GM12878 (cell line): ENCODE measurements around the gene SLC29A1. TPM values are rescaled to one million over a fixed set of nuclear protein-coding genes. Genes with fewer than 3 reads are reported as not detected.

ENCODE experiments used
- CBX3 ChIP-seq: fragments of 200-600 bp; sonication (generic); IDR thresholded peaks from 2 replicates; pipeline ENCODE4 v1.6.1; 2016; ENCODE audit warnings: low read depth, borderline replicate concordance
- CHD2 ChIP-seq: IDR thresholded peaks from 2 replicates; pipeline ENCODE4 v1.6.1; 2011; ENCODE audit warnings: low read depth, low read length, improper control_type of control experiment, borderline replicate concordance
- EGR1 ChIP-seq, 2 experiments: IDR thresholded peaks; 1 replicate in 1 of 2; 2 replicates in 1 of 2; pipeline ENCODE4 v1.6.1; 2011 to 2012; ENCODE audit warnings: low read depth in 2 of 2, low read length in 2 of 2, borderline replicate concordance in 1 of 2, mild to moderate bottlenecking in 1 of 2, moderate library complexity in 1 of 2
- IKZF2 ChIP-seq, 2 experiments: fragments of 450-650 bp; IDR thresholded peaks; 2 replicates each; pipeline ENCODE4 v1.6.1; 2017; ENCODE audit warnings: mild to moderate bottlenecking in 2 of 2, moderate library complexity in 2 of 2
- JUND ChIP-seq: IDR thresholded peaks from 2 replicates; pipeline ENCODE4 v1.6.1; 2012; ENCODE audit warnings: low read depth, mild to moderate bottlenecking, low read length, improper control_type of control experiment, moderate library complexity
- KAT2A ChIP-seq: conservative IDR thresholded peaks from 2 replicates; pipeline ENCODE4 v1.6.1; 2011; ENCODE audit warnings: low read depth, low read length; ENCODE audit not compliant: control insufficient read depth
- NR2C1 ChIP-seq: fragments of 450-650 bp; IDR thresholded peaks from 2 replicates; pipeline ENCODE4 v1.6.1; 2017; ENCODE audit warnings: antibody characterized with exemption, mild to moderate bottlenecking, moderate library complexity
- NRF1 ChIP-seq: conservative IDR thresholded peaks from 2 replicates; pipeline ENCODE4 v1.6.1; 2011; ENCODE audit warnings: mild to moderate bottlenecking, low read depth, low read length, improper control_type of control experiment
- RAD21 ChIP-seq: IDR thresholded peaks from 2 replicates; pipeline ENCODE4 v1.6.1; 2011; ENCODE audit warnings: mild to moderate bottlenecking, low read depth, low read length, moderate library complexity; ENCODE audit not compliant: insufficient read depth
- TARDBP ChIP-seq: IDR thresholded peaks from 2 replicates; pipeline ENCODE4 v1.6.1; 2016; ENCODE audit warnings: borderline replicate concordance
- TCF12 ChIP-seq: IDR thresholded peaks from 2 replicates; pipeline ENCODE4 v1.6.1; 2011; ENCODE audit warnings: low read depth, mild to moderate bottlenecking, low read length
- TCF3 ChIP-seq: IDR thresholded peaks from 2 replicates; pipeline ENCODE4 v1.6.1; 2012; ENCODE audit warnings: low read depth, mild to moderate bottlenecking, low read length, borderline replicate concordance; ENCODE audit not compliant: insufficient read depth
- ZNF207 ChIP-seq: fragments of 450-650 bp; IDR thresholded peaks from 2 replicates; pipeline ENCODE4 v1.6.1; 2014; ENCODE audit warnings: antibody characterized with exemption, mild to moderate bottlenecking, borderline replicate concordance
- polyA plus RNA-seq, 11 experiments: library from polyadenylated mRNA; depleted of rRNA in 4 of 11; unstranded in 6 of 11; stranded (reverse) in 5 of 11; fragments of >200 nt; fragmentation: Nextera tagmentation in 4 of 11; fragmentation: Illumina TruSeq in 1 of 11; extraction: Ambion mirVana in 4 of 11; extraction: Trizol in 1 of 11; gene quantifications; 1 replicate in 1 of 11; 2 replicates in 10 of 11; pipeline versions ENCODE4 v1.2.1 to v1.2.3, GENCODE V29; 2011 to 2016; ENCODE audit warnings: inconsistent platforms in 2 of 11, missing spikeins in 2 of 11, low read depth in 1 of 11
- total RNA-seq, 4 experiments: library from RNA; depleted of rRNA in 3 of 4; stranded (reverse); fragments of >200 nt in 3 of 4; fragmentation: Illumina TruSeq in 1 of 4; extraction: Trizol in 1 of 4; gene quantifications; 2 replicates each; pipeline versions ENCODE4 v1.2.1 to v1.2.3, GENCODE V29; 2013 to 2021
- TF ChIP-seq, protein P1 (sequence below), 3 experiments: IDR thresholded peaks in 2 of 3; conservative IDR thresholded peaks in 1 of 3; 2 replicates each; pipeline ENCODE4 v1.5.1; 2011; ENCODE audit warnings: low read depth in 3 of 3, low read length in 3 of 3, mild to moderate bottlenecking in 3 of 3, control low read depth in 2 of 3, moderate library complexity in 2 of 3, inconsistent platforms in 1 of 3, mixed read lengths in 1 of 3; ENCODE audit not compliant: control insufficient read depth in 2 of 3, insufficient read depth in 1 of 3; ENCODE audit errors: extremely low read depth in 1 of 3
- TF ChIP-seq, protein P2 (sequence below): fragments of 450-650 bp; IDR thresholded peaks from 2 replicates; pipeline ENCODE4 v1.6.1; 2017; ENCODE audit warnings: mild to moderate bottlenecking, moderate library complexity
- TF ChIP-seq, protein P3 (sequence below): fragments of 450-650 bp; IDR thresholded peaks from 2 replicates; pipeline ENCODE4 v1.6.1; 2017; ENCODE audit warnings: low read depth, mild to moderate bottlenecking, moderate library complexity
- TF ChIP-seq, protein P4 (sequence below): IDR thresholded peaks from 2 replicates; pipeline ENCODE4 v1.6.1; 2012; ENCODE audit warnings: low read depth, low read length, improper control_type of control experiment
- TF ChIP-seq, protein P5 (sequence below): IDR thresholded peaks from 2 replicates; pipeline ENCODE4 v1.6.1; 2011; ENCODE audit warnings: borderline replicate concordance, low read depth, mild to moderate bottlenecking, moderate library complexity, low read length; ENCODE audit not compliant: insufficient read depth, poor library complexity, severe bottlenecking

SLC29A1 gene
- total and polyA plus RNA-seq, 10 of the 15 experiments (the other 5 are each of a cell fraction or from before 2014, with no cell fraction given) = 10.0 to 132 (median 93.4) TPM

DNA sequence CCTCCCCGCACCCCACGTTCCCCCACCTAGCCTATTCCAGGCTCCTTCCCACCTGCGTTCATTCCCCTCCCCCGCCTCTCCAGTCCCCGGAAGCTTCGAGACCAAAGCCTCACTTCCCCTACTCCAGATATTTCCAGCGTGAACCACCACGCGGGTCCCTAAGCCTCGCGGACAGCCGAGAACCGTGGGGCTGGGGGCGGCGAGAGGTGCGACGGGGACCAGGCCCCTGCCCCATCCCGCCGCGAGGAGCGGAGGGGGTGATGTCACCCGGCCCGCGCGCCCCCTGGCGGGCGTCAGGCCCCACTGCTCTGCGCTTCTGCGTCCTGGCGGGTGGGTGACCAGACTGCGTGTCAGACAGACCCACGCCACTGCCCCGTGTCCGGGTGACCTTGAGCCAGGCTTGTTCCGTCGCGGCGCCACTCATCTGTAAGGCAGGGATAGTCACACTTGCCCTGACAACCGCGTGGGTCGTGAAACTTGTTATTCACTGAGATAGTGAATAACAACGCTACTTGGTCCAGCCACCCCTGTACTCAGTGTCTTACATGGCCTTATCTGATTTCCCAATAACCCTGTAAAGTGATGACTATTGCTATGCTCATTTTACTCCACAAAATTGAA lies 14.5 kb downstream of the SLC29A1 start (continued):
- TF ChIP-seq, protein P1, sequence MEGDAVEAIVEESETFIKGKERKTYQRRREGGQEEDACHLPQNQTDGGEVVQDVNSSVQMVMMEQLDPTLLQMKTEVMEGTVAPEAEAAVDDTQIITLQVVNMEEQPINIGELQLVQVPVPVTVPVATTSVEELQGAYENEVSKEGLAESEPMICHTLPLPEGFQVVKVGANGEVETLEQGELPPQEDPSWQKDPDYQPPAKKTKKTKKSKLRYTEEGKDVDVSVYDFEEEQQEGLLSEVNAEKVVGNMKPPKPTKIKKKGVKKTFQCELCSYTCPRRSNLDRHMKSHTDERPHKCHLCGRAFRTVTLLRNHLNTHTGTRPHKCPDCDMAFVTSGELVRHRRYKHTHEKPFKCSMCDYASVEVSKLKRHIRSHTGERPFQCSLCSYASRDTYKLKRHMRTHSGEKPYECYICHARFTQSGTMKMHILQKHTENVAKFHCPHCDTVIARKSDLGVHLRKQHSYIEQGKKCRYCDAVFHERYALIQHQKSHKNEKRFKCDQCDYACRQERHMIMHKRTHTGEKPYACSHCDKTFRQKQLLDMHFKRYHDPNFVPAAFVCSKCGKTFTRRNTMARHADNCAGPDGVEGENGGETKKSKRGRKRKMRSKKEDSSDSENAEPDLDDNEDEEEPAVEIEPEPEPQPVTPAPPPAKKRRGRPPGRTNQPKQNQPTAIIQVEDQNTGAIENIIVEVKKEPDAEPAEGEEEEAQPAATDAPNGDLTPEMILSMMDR (IDR thresholded peaks at IDR 0.05 in 2 of 3, conservative IDR thresholded peaks at IDR 0.05 in 1 of 3; ENCODE audit: control insufficient read depth in 2 of 3, extremely low read depth in 1 of 3, insufficient read depth in 1 of 3, low read depth in 3 of 3, low read length in 3 of 3) = peak; percentile 91 to 95 (median 94)
- TF ChIP-seq, protein P2, sequence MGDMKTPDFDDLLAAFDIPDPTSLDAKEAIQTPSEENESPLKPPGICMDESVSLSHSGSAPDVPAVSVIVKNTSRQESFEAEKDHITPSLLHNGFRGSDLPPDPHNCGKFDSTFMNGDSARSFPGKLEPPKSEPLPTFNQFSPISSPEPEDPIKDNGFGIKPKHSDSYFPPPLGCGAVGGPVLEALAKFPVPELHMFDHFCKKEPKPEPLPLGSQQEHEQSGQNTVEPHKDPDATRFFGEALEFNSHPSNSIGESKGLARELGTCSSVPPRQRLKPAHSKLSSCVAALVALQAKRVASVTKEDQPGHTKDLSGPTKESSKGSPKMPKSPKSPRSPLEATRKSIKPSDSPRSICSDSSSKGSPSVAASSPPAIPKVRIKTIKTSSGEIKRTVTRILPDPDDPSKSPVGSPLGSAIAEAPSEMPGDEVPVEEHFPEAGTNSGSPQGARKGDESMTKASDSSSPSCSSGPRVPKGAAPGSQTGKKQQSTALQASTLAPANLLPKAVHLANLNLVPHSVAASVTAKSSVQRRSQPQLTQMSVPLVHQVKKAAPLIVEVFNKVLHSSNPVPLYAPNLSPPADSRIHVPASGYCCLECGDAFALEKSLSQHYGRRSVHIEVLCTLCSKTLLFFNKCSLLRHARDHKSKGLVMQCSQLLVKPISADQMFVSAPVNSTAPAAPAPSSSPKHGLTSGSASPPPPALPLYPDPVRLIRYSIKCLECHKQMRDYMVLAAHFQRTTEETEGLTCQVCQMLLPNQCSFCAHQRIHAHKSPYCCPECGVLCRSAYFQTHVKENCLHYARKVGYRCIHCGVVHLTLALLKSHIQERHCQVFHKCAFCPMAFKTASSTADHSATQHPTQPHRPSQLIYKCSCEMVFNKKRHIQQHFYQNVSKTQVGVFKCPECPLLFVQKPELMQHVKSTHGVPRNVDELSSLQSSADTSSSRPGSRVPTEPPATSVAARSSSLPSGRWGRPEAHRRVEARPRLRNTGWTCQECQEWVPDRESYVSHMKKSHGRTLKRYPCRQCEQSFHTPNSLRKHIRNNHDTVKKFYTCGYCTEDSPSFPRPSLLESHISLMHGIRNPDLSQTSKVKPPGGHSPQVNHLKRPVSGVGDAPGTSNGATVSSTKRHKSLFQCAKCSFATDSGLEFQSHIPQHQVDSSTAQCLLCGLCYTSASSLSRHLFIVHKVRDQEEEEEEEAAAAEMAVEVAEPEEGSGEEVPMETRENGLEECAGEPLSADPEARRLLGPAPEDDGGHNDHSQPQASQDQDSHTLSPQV = peak; percentile 69; the same call in 1 of the 2 replicates
- TF ChIP-seq RAD21 (peak; percentile 53), CBX3 (no peak), NRF1 (no peak), KAT2A (no peak), TCF3 (peak; percentile 70; the same call in 1 of the 2 replicates), IKZF2 (IDR thresholded peaks at IDR 0.05) (peak; percentile 38 to 59; a peak in 3 of 4 replicates), EGR1 (IDR thresholded peaks at IDR 0.05; ENCODE audit: borderline replicate concordance in 1 of 2, low read depth in 2 of 2, low read length in 2 of 2) (no peak), TCF12 (0 out of 2 replicates have a peak, but pooled peaks have one; percentile 4), TARDBP (no peak), CHD2 (no peak), NR2C1 (no peak), JUND (peak; percentile 67; the same call in 1 of the 2 replicates), ZNF207 (peak; percentile 78)
- TF ChIP-seq, protein P3, sequence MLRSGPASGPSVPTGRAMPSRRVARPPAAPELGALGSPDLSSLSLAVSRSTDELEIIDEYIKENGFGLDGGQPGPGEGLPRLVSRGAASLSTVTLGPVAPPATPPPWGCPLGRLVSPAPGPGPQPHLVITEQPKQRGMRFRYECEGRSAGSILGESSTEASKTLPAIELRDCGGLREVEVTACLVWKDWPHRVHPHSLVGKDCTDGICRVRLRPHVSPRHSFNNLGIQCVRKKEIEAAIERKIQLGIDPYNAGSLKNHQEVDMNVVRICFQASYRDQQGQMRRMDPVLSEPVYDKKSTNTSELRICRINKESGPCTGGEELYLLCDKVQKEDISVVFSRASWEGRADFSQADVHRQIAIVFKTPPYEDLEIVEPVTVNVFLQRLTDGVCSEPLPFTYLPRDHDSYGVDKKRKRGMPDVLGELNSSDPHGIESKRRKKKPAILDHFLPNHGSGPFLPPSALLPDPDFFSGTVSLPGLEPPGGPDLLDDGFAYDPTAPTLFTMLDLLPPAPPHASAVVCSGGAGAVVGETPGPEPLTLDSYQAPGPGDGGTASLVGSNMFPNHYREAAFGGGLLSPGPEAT = 0 out of 2 replicates have a peak, but pooled peaks have one; percentile 35
- TF ChIP-seq, protein P4, sequence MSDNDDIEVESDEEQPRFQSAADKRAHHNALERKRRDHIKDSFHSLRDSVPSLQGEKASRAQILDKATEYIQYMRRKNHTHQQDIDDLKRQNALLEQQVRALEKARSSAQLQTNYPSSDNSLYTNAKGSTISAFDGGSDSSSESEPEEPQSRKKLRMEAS = no peak
- TF ChIP-seq, protein P5, sequence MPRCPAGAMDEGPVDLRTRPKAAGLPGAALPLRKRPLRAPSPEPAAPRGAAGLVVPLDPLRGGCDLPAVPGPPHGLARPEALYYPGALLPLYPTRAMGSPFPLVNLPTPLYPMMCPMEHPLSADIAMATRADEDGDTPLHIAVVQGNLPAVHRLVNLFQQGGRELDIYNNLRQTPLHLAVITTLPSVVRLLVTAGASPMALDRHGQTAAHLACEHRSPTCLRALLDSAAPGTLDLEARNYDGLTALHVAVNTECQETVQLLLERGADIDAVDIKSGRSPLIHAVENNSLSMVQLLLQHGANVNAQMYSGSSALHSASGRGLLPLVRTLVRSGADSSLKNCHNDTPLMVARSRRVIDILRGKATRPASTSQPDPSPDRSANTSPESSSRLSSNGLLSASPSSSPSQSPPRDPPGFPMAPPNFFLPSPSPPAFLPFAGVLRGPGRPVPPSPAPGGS = no peak
